ENCODE results near the gene TRAF5. TPM values are rescaled to one million over a fixed set of nuclear protein-coding genes. Genes with fewer than 3 reads are reported as not detected.
A peak's percentile ranks its signal among the peaks of the same experiment; 100 is the strongest.
"Not testable (repeated sequence)": the region's sequence is repeated elsewhere in the genome, so short reads cannot be mapped to it uniquely, and the experiment has no call there.

TRAF5 gene
- total RNA-seq, 6 experiments from 2014 or later = 0.59 to 3.6 (median 1.6) TPM

- H3K4me3 ChIP-seq = no peak overlapping the region
- no peaks in the 10 kb centered on the region for H3K4me1 ChIP-seq
- ATAC-seq (no peak), DNase-seq (no peak)
- WGBS (ENCODE audit: insufficient coverage, low coverage, low lambda C conversion rate, missing lambda C conversion rate) = 90% methylated on average over 3 of the region's 3 CpGs
- no peak overlapping the region for H3K27ac ChIP-seq
- H3K9me3 ChIP-seq = peaks cover 0 to 4% (median 0%) of the 10 kb centered on the region in 4 donors
- intact Hi-C loops (cut with DNase I) = no loop called here
- no peaks in the 10 kb centered on the region for H3K36me3 ChIP-seq
- TF ChIP-seq CTCF (IDR thresholded peaks at IDR 0.05) = no peak
- no peak for TF ChIP-seq POLR2A (IDR thresholded peaks at IDR 0.05)
- no peaks in the 10 kb centered on the region for H3K27me3 ChIP-seq
Observed at GRCh38 chr1:211411639-211412038, 85.0 kb downstream of the TRAF5 start.

GRCh38 chr1:211415700-211416099 is 89.1 kb downstream of the TRAF5 start:
- Histone ChIP-seq H3K36me3 (no peaks in the 10 kb centered on the region), H3K27me3 (no peaks in the 10 kb centered on the region), H3K4me3 (peak overlapping the region in 1 of 3 donors; percentile 55), H3K9me3 (no peaks in the 10 kb centered on the region), H3K27ac (no peak overlapping the region), H3K4me1 (no peaks in the 10 kb centered on the region)
- WGBS (ENCODE audit: insufficient coverage, low coverage, low lambda C conversion rate, missing lambda C conversion rate) = 100% methylated on average over 2 of the region's 2 CpGs
- TF ChIP-seq CTCF (IDR thresholded peaks at IDR 0.05) = no peak
- no peak for TF ChIP-seq POLR2A (IDR thresholded peaks at IDR 0.05)
- ATAC-seq (no peak), DNase-seq (no peak)
- intact Hi-C loops (cut with DNase I) = no loop called here

- DNase-seq = peak in 2 of 3 donors; percentile 46 to 58
- H3K27me3 ChIP-seq; H3K36me3 ChIP-seq; intact Hi-C loops (cut with DNase I); H3K4me1 ChIP-seq; H3K9me3 ChIP-seq: not testable (repeated sequence)
- Histone ChIP-seq H3K4me3 (peak overlapping the region; percentile 33 to 55 (median 39)), H3K27ac (peak overlapping the region in 1 of 3 donors; percentile 16)
- peak; percentile 10 to 22 (median 12) for TF ChIP-seq CTCF (IDR thresholded peaks at IDR 0.05)
- no CpG with 5 or more reads among the region's 43 CpGs for WGBS (ENCODE audit: insufficient coverage, low coverage, low lambda C conversion rate, missing lambda C conversion rate)
- ATAC-seq = peak; percentile 79 to 89 (median 84)
Observed at GRCh38 chr1:211416246-211416627, 89.6 kb downstream of the TRAF5 start.

GRCh38 chr1:211416628-211417323 is 90.1 kb downstream of the TRAF5 start:
- H3K27me3 ChIP-seq; intact Hi-C loops (cut with DNase I); H3K9me3 ChIP-seq; H3K36me3 ChIP-seq; H3K4me1 ChIP-seq: not testable (repeated sequence)
- ATAC-seq (peak; percentile 73 to 83 (median 78)), DNase-seq (peak; percentile 51 to 60 (median 52))
- peak overlapping the region in 1 of 3 donors; percentile 16 for H3K27ac ChIP-seq
- H3K4me3 ChIP-seq = peak overlapping the region; percentile 33 to 55 (median 39)
- 22% methylated on average over 20 of the region's 46 CpGs for WGBS (ENCODE audit: insufficient coverage, low coverage, low lambda C conversion rate, missing lambda C conversion rate)

GRCh38 chr1:211420389-211420788 is 93.8 kb downstream of the TRAF5 start:
- Histone ChIP-seq H3K27me3 (no peaks in the 10 kb centered on the region), H3K36me3 (no peaks in the 10 kb centered on the region), H3K9me3 (no peaks in the 10 kb centered on the region), H3K4me3 (no peak overlapping the region), H3K27ac (no peak overlapping the region), H3K4me1 (no peaks in the 10 kb centered on the region)
- intact Hi-C loops (cut with DNase I) = no loop called here
- DNase-seq (no peak), ATAC-seq (no peak)
- TF ChIP-seq POLR2A (IDR thresholded peaks at IDR 0.05) (no peak), CTCF (IDR thresholded peaks at IDR 0.05) (no peak)
- 92% methylated on average over 2 of the region's 2 CpGs for WGBS (ENCODE audit: insufficient coverage, low coverage, low lambda C conversion rate, missing lambda C conversion rate)
